GM08714 (cell line): ENCODE measurements around the gene POLDIP2.

Source experiments
- H3K4me3 ChIP-seq: fragments of 200-500 bp; sonication (Bioruptor generic); 2 replicates; pipeline ENCODE4 v1.5.1; 2014; ENCODE audit warnings: mild to moderate bottlenecking, low read length, inconsistent platforms
- ZNF274 ChIP-seq: IDR thresholded peaks from 2 replicates; pipeline ENCODE4 v1.6.1; 2012; ENCODE audit warnings: mild to moderate bottlenecking, low read depth, low read length

The POLDIP2 gene

DNA sequence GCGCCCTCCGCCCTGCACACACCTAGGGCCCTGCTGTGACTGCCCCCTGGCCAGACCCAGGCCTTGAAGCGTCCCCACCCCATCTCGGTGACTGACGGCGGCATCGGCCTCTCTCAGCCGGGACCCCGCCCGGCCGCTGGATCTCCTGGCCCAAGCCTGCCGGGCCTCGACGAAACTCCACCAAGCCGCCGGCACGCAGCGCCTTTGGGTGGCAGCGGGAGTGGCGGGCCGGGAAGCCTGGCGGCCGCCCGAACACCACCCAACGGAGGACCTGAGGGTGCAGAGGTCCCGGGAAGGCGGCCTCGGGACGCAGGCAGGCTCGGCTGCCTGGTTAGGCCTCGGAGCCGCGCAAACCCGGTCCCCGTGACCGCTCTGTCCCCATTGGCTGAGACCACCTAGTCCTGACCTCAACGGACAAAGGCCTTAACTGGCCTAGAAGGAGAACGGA lies 50.3 kb downstream of the POLDIP2 start:
- TF ChIP-seq ZNF274, result no peak
- H3K4me3 ChIP-seq, result no peak overlapping the region

DNA sequence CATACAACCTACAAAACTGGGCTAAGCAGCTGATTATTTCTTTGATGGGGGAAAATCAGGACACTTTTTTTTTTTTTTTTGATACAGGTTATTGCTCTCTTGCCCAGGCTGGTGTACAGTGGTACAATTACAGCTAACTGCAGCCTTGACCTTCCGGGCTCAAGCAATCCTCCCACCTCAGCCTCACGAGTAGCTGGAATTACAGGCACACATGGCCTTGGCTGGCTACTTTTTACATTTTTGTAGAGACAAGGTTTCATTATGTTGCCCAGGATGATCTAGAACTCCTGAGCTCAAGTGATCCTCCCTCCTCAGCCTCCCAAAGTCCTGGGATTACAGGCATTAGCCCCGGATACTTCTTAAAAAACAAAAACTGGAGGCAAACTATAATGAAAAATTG lies 58.9 kb downstream of the POLDIP2 start:
- no peak for TF ChIP-seq ZNF274
- no peak overlapping the region for H3K4me3 ChIP-seq
